HepG2 (cell line): Measurements from ENCODE around the gene RBM19. TPM values are rescaled to one million over a fixed set of nuclear protein-coding genes. Genes with fewer than 3 reads are reported as not detected.

ENCODE experiments used
- ATAC-seq: fragments of 200-7000 bp; cut with Tn5 transposase; 3 replicates; pipeline ENCODE4 v1.9.1; 2020; ENCODE audit warnings: mild to moderate bottlenecking, moderate library complexity
- BruUV-seq: library from RNA; stranded (reverse); fragments of 400-500 nt; replicated peaks from 2 replicates; lab custom pipeline; 2021; lab: Mats Ljungman, UMichigan
- CTCF ChIA-PET: fragments of 300-600 bp; formaldehyde crosslinking; extraction: SDS; loops from one replicate; lab custom pipeline; 2021; ENCODE audit warnings: low total read pairs, inconsistent platforms, low intra/inter-chr PET ratio; lab: Yijun Ruan, JAX
- POLR2A ChIA-PET: fragments of 350-600 bp; sonication (Branson Sonifier 250); formaldehyde crosslinking; loops from one replicate; lab custom pipeline; 2020; ENCODE audit warnings: antibody characterized with exemption, inconsistent platforms; lab: Yijun Ruan, JAX
- DNase-seq: peaks from one replicate; pipeline ENCODE4 v3.0.0-alpha.2; 2015; ENCODE audit warnings: low spot score
- FAIRE-seq: peaks from 3 replicates; lab custom pipeline; 2011; peaks lifted over from hg19 to GRCh38; lab: Jason Lieb, UNC
- H2AFZ ChIP-seq: one replicate; pipeline ENCODE4 v1.6.1; 2011; ENCODE audit warnings: low read length, inconsistent platforms
- H3K27ac ChIP-seq: fragments of 300-600 bp; 3 replicates; pipeline ENCODE4 v1.8.0; 2011; ENCODE audit warnings: mixed run types, mild to moderate bottlenecking, mixed read lengths, low read length, inconsistent platforms; ENCODE audit not compliant: insufficient read depth; ENCODE audit errors: extremely low read length
- H3K27me3 ChIP-seq, 2 experiments: fragments of 200-600 bp in 1 of 2; 2 replicates in 1 of 2; 3 replicates in 1 of 2; pipeline versions ENCODE4 v1.6.0 to v1.8.0; 2011; ENCODE audit warnings: low read length in 2 of 2, mild to moderate bottlenecking in 2 of 2, moderate library complexity in 2 of 2, inconsistent platforms in 1 of 2; ENCODE audit not compliant: insufficient read depth in 2 of 2, control insufficient read depth in 1 of 2
- H3K36me3 ChIP-seq, 2 experiments: fragments of 200-600 bp in 1 of 2; replicated peaks in 1 of 2; 2 replicates in 1 of 2; 3 replicates in 1 of 2; pipeline versions ENCODE4 v1.5.1 to v1.8.0; 2011; ENCODE audit warnings: low read length in 2 of 2, inconsistent platforms in 1 of 2; ENCODE audit not compliant: insufficient read depth in 2 of 2, control insufficient read depth in 1 of 2
- H3K4me1 ChIP-seq: 2 replicates; pipeline ENCODE4 v1.5.1; 2012; ENCODE audit warnings: low read length, inconsistent platforms; ENCODE audit not compliant: insufficient read depth
- H3K4me2 ChIP-seq: 2 replicates; pipeline ENCODE4 v1.6.0; 2011; ENCODE audit warnings: low read depth, low read length, inconsistent platforms
- H3K4me3 ChIP-seq, 3 experiments: fragments of 200-600 bp in 1 of 3; sonication (generic), shearing (Covaris generic) in 1 of 3; replicated peaks in 1 of 3; 2 replicates each; pipeline ENCODE4 v1.5.1; 2011 to 2016; ENCODE audit warnings: low read length in 3 of 3, inconsistent platforms in 2 of 3, low read depth in 2 of 3, mild to moderate bottlenecking in 2 of 3, control low read depth in 1 of 3, mixed read lengths in 1 of 3; ENCODE audit not compliant: insufficient read depth in 1 of 3
- H3K79me2 ChIP-seq: one replicate; pipeline ENCODE4 v1.6.1; 2011; ENCODE audit warnings: low read length, inconsistent platforms; ENCODE audit not compliant: insufficient read depth
- H3K9ac ChIP-seq: 2 replicates; pipeline ENCODE4 v1.6.0; 2011; ENCODE audit warnings: mild to moderate bottlenecking, low read depth, low read length, inconsistent platforms; ENCODE audit not compliant: insufficient read depth
- H3K9me3 ChIP-seq: 2 replicates; pipeline ENCODE4 v1.5.1; 2012; ENCODE audit warnings: mild to moderate bottlenecking, low read length
- H4K20me1 ChIP-seq: 2 replicates; pipeline ENCODE4 v1.6.0; 2011; ENCODE audit warnings: inconsistent platforms, mild to moderate bottlenecking, low read length, moderate library complexity; ENCODE audit not compliant: insufficient read depth
- ARID4A ChIP-seq: sonication (generic); formaldehyde crosslinking; IDR thresholded peaks from 2 replicates; pipeline ENCODE4 v1.5.0; 2020; ENCODE audit warnings: mild to moderate bottlenecking, missing genetic modification reagents, borderline replicate concordance
- CREBL2 ChIP-seq: sonication (generic); formaldehyde crosslinking; IDR thresholded peaks from 2 replicates; pipeline ENCODE4 v1.8.1; 2023; ENCODE audit warnings: missing genetic modification reagents, mild to moderate bottlenecking, borderline replicate concordance
- DZIP1 ChIP-seq: sonication (generic); formaldehyde crosslinking; IDR thresholded peaks from 2 replicates; pipeline ENCODE4 v1.5.0; 2020; ENCODE audit warnings: mild to moderate bottlenecking, missing genetic modification reagents
- POLR2G ChIP-seq: fragments of 200-400 bp; formaldehyde crosslinking; IDR thresholded peaks from 2 replicates; pipeline ENCODE4 v1.6.1; 2018; ENCODE audit warnings: mild to moderate bottlenecking, low read depth, low read length, moderate library complexity
- ZNF580 ChIP-seq: IDR thresholded peaks from 2 replicates; pipeline ENCODE4 v1.6.1; 2016; ENCODE audit warnings: low read depth, borderline replicate concordance
- WGBS: methylation state at CpG from one replicate; pipeline ENCODE4 v1.1.6; 2017; ENCODE audit warnings: low lambda C conversion rate; 5-methylcytosine and 5-hydroxymethylcytosine counted together
- in situ Hi-C: cut with HindIII; loops from 2 replicates; pipeline ENCODE4 v1.10.0; 2017; ENCODE audit warnings: low pct_unique_long_range_greater_than_20kb; ENCODE audit not compliant: extremely low pct_ligation_motif_present
- intact Hi-C: fragments of 100-400 bp; cut with micrococcal nuclease; formaldehyde crosslinking; loops from one replicate; pipeline ENCODE4 v1.10.0; 2022; ENCODE audit not compliant: unreplicated experiment
- polyA plus RNA-seq, 8 experiments: library from polyadenylated mRNA; depleted of rRNA in 3 of 8; stranded (reverse) in 7 of 8; unstranded in 1 of 8; fragments of >200 nt; fragmentation: Illumina TruSeq in 4 of 8; extraction: Trizol in 4 of 8; gene quantifications; 2 replicates each; pipeline versions ENCODE4 v1.2.1 to v1.2.3, GENCODE V29; 2011 to 2016; ENCODE audit warnings: low read depth in 4 of 8, missing spikeins in 1 of 8, mixed read lengths in 1 of 8; ENCODE audit not compliant: insufficient read depth in 1 of 8
- total RNA-seq, 5 experiments: library from RNA; depleted of rRNA; stranded (reverse); fragments of >200 nt; fragmentation: Illumina TruSeq; extraction: Trizol; gene quantifications; 2 replicates each; pipeline ENCODE4 v1.2.3, GENCODE V29; 2016; ENCODE audit warnings: low read depth in 1 of 5

The RBM19 gene
- total and polyA plus RNA-seq, 2 of the 13 experiments (the other 11 are each of a cell fraction or from before 2014, with no cell fraction given): 19.3 to 32.2 TPM

GRCh38 chr12:113880326-113880725 is 85.8 kb downstream of the RBM19 start (continued):
- no peak for TF ChIP-seq DZIP1 (CRISPR knock-in tag)
- no peak for TF ChIP-seq ZNF580 (CRISPR knock-in tag)

GRCh38 chr12:113879658-113880057 is 86.5 kb downstream of the RBM19 start:
- TF ChIP-seq POLR2G (no peak), CREBL2 (CRISPR knock-in tag) (no peak), ARID4A (CRISPR knock-in tag) (no peak)
- DNase-seq: no peak
- FAIRE-seq: no peak
- in situ Hi-C loops (no loop called here), intact Hi-C loops (no loop called here)
- POLR2A ChIA-PET: no interaction called here
- no peak overlapping the region for H3K4me3 ChIP-seq
- no peaks in the 10 kb centered on the region for H3K9me3 ChIP-seq
- ATAC-seq: no peak
- CTCF ChIA-PET: no interaction called here
- no peak overlapping the region for H3K9ac ChIP-seq
- H2AFZ ChIP-seq: no peak overlapping the region
- H4K20me1 ChIP-seq: no peaks in the 10 kb centered on the region
- no peaks in the 10 kb centered on the region for H3K4me1 ChIP-seq
- H3K27ac ChIP-seq: no peak overlapping the region
- no peaks in the 10 kb centered on the region for H3K79me2 ChIP-seq
- 98% methylated on average over 3 of the region's 3 CpGs for WGBS
- BruUV-seq: no TSS peak
- H3K36me3 ChIP-seq: peaks cover 3 to 42% of the 10 kb centered on the region in 2 experiments
- no peak overlapping the region for H3K4me2 ChIP-seq
- no peaks in the 10 kb centered on the region for H3K27me3 ChIP-seq
